Measurements from ENCODE around the gene BTBD10. TPM values are rescaled to one million over a fixed set of nuclear protein-coding genes. Genes with fewer than 3 reads are reported as not detected.

BTBD10 gene
- total and polyA plus RNA-seq, 11 donors: 5.9 to 31.4 (median 25.8) TPM

DNA sequence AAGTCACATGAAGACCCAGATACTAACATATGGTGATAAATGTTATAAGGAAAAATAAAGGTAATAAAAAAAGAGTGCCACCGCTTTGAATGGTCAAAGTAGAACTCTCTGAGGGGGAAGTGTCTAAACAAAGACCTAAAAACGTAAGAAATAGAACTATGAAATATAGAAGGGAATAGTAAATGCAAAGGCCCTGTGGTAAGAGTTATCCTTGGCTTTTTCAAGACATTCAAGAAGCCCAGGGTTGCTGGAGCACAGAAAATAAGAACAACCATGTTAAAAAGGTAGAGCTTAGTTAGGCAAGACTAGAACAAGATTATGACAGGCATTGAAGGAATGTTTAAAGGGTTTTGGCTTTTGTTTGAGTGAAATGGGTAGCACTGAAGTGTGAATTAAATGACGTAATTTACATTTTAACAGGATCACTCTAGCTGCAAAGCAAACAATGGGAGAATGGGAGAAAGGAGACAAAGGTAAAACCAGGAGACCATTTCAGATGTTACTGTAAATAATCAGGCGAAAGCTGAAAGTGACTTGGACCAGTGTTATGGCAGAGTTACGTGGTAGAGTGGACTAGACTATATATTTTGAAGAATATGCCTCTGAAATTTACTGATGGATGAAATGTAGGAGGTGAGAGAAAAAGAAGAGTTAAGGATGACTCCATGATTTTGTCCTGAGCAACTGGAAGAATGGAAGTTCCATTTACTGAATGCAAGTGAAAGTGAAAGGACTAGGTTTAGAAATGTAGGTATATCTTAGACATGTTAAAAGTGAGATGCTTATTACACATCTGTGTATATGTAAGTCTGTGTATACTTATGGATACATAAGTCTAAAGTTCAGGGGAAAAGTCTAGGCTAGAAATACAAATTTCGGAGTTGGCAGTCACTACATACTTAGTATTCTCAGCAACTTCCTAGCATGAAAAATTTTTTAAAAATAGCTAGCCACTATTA, 28.5 kb downstream of the BTBD10 start:
- Histone ChIP-seq H3K4me3 (no peak overlapping the region), H3K27me3 (no peaks in the 10 kb centered on the region), H3K36me3 (no peaks in the 10 kb centered on the region), H3K9me3 (peaks cover 0 to 1% (median 0%) of the 10 kb centered on the region in 12 donors), H3K27ac (no peak overlapping the region), H3K4me1 (peaks cover 0 to 17% (median 4%) of the 10 kb centered on the region in 12 donors)
- no peak for TF ChIP-seq POLR2A (IDR thresholded peaks at IDR 0.05)
- TF ChIP-seq, protein P1, sequence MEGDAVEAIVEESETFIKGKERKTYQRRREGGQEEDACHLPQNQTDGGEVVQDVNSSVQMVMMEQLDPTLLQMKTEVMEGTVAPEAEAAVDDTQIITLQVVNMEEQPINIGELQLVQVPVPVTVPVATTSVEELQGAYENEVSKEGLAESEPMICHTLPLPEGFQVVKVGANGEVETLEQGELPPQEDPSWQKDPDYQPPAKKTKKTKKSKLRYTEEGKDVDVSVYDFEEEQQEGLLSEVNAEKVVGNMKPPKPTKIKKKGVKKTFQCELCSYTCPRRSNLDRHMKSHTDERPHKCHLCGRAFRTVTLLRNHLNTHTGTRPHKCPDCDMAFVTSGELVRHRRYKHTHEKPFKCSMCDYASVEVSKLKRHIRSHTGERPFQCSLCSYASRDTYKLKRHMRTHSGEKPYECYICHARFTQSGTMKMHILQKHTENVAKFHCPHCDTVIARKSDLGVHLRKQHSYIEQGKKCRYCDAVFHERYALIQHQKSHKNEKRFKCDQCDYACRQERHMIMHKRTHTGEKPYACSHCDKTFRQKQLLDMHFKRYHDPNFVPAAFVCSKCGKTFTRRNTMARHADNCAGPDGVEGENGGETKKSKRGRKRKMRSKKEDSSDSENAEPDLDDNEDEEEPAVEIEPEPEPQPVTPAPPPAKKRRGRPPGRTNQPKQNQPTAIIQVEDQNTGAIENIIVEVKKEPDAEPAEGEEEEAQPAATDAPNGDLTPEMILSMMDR (IDR thresholded peaks at IDR 0.05): no peak
- 93 to 96% (median 95%) methylated on average over 6 of the region's 6 CpGs for WGBS, 4 donors
- DNase-seq: no peak
- no peak for ATAC-seq
- intact Hi-C loops (cut with DNase I): no loop called here

- Histone ChIP-seq H3K27ac (no peak overlapping the region), H3K9me3 (peaks cover 0 to 12% (median 5%) of the 10 kb centered on the region in 12 donors), H3K4me3 (no peak overlapping the region), H3K4me1 (peaks cover 0 to 12% (median 0%) of the 10 kb centered on the region in 12 donors), H3K36me3 (no peaks in the 10 kb centered on the region), H3K27me3 (no peaks in the 10 kb centered on the region)
- intact Hi-C loops (cut with DNase I): no loop called here
- DNase-seq: no peak
- TF ChIP-seq, protein P1 (IDR thresholded peaks at IDR 0.05): no peak
- TF ChIP-seq POLR2A (IDR thresholded peaks at IDR 0.05): no peak
- WGBS, 4 donors: 96 to 99% (median 98%) methylated on average over 2 of the region's 2 CpGs
- no peak for ATAC-seq
Observed at GRCh38 chr11:13433437-13433836, 29.6 kb downstream of the BTBD10 start.

- intact Hi-C loops (cut with DNase I): no loop called here
- ATAC-seq: no peak
- H3K4me1 ChIP-seq: peaks cover 0 to 14% (median 0%) of the 10 kb centered on the region in 12 donors
- no peak overlapping the region for H3K4me3 ChIP-seq
- no peak overlapping the region for H3K27ac ChIP-seq
- no peak for DNase-seq
- H3K36me3 ChIP-seq: no peaks in the 10 kb centered on the region
- WGBS, 4 donors: 94 to 98% (median 97%) methylated on average over 3 of the region's 3 CpGs
- peaks cover 0 to 39% (median 15%) of the 10 kb centered on the region in 12 donors for H3K9me3 ChIP-seq
- TF ChIP-seq, protein P1 (IDR thresholded peaks at IDR 0.05): no peak
- TF ChIP-seq POLR2A (IDR thresholded peaks at IDR 0.05): no peak
- no peaks in the 10 kb centered on the region for H3K27me3 ChIP-seq
Observed at GRCh38 chr11:13429836-13430235, 33.2 kb downstream of the BTBD10 start.

GRCh38 chr11:13429288-13429687, 33.7 kb downstream of the BTBD10 start:
- H3K27me3 ChIP-seq: no peaks in the 10 kb centered on the region
- ATAC-seq (no peak), DNase-seq (no peak)
- TF ChIP-seq, protein P1 (IDR thresholded peaks at IDR 0.05): no peak
- no peak for TF ChIP-seq POLR2A (IDR thresholded peaks at IDR 0.05)
- 32 to 99% (median 98%) methylated on average over 1 of the region's 1 CpG for WGBS, 4 donors
- H3K4me1 ChIP-seq: peaks cover 0 to 15% (median 0%) of the 10 kb centered on the region in 12 donors
- H3K27ac ChIP-seq: no peak overlapping the region
- peaks cover 0 to 39% (median 15%) of the 10 kb centered on the region in 12 donors for H3K9me3 ChIP-seq
- H3K36me3 ChIP-seq: no peaks in the 10 kb centered on the region
- no peak overlapping the region for H3K4me3 ChIP-seq
- intact Hi-C loops (cut with DNase I): no loop called here
